K562 (cell line): ENCODE results near the gene HMOX1. TPM values are rescaled to one million over a fixed set of nuclear protein-coding genes. Genes with fewer than 3 reads are reported as not detected.
"Not testable (repeated sequence)": the region's sequence is repeated elsewhere in the genome, so short reads cannot be mapped to it uniquely, and the experiment has no call there.

Source experiments
- ATAC-seq: fragments of 200-7000 bp; cut with Tn5 transposase; 3 replicates; pipeline ENCODE4 v1.9.1; 2020; ENCODE audit warnings: moderate library complexity
- BruUV-seq: library from RNA; stranded (reverse); fragments of 400-500 nt; replicated peaks from 2 replicates; lab custom pipeline; 2021; lab: Mats Ljungman, UMichigan
- CTCF ChIA-PET: fragments of 300-600 bp; formaldehyde crosslinking; extraction: SDS; loops from one replicate; lab custom pipeline; 2021; ENCODE audit warnings: low intra/inter-chr PET ratio; lab: Yijun Ruan, JAX
- POLR2A ChIA-PET: fragments of 300-600, 350-650 bp; sonication (Branson Sonifier 250); formaldehyde crosslinking; extraction: SDS; loops from one replicate; lab custom pipeline; 2021; ENCODE audit warnings: antibody characterized with exemption, inconsistent platforms; lab: Yijun Ruan, JAX
- DNase-seq, 4 experiments: peaks; one replicate each; pipeline versions ENCODE4 v3.0.0 to v3.0.0-alpha.2; 2011 to 2018; ENCODE audit warnings: low spot score in 3 of 4, mixed read lengths in 3 of 4; ENCODE audit errors: extremely low read depth in 1 of 4
- FAIRE-seq: peaks from 2 replicates; lab custom pipeline; 2011; peaks lifted over from hg19 to GRCh38; lab: Jason Lieb, UNC
- H2AFZ ChIP-seq: 2 replicates; pipeline ENCODE4 v1.6.0; 2011; ENCODE audit warnings: low read depth, low read length, control low read depth, inconsistent platforms
- H3K27ac ChIP-seq: fragments of 200-600 bp; 3 replicates; pipeline ENCODE4 v1.8.0; 2011; ENCODE audit warnings: low read depth, mild to moderate bottlenecking, control low read depth, inconsistent platforms, low read length, moderate library complexity, mixed read lengths; ENCODE audit errors: extremely low read depth
- H3K27me3 ChIP-seq, 2 experiments: fragments of 300-600 bp in 1 of 2; 2 replicates in 1 of 2; 3 replicates in 1 of 2; pipeline versions ENCODE4 v1.6.0 to v1.8.0; 2011; ENCODE audit warnings: inconsistent platforms in 2 of 2, low read length in 2 of 2, mild to moderate bottlenecking in 1 of 2, mixed read lengths in 1 of 2, moderate library complexity in 1 of 2; ENCODE audit not compliant: control insufficient read depth in 2 of 2, insufficient read depth in 2 of 2
- H3K36me3 ChIP-seq: fragments of 300-600 bp; 3 replicates; pipeline ENCODE4 v1.8.0; 2011; ENCODE audit warnings: mild to moderate bottlenecking, low read length, inconsistent platforms; ENCODE audit not compliant: control insufficient read depth, insufficient read depth
- H3K4me1 ChIP-seq, 2 experiments: fragments of 200-600 bp in 1 of 2; replicated peaks in 1 of 2; 2 replicates in 1 of 2; 3 replicates in 1 of 2; pipeline versions ENCODE4 v1.5.1 to v1.8.0; 2011; ENCODE audit warnings: inconsistent platforms in 2 of 2, low read length in 2 of 2, mild to moderate bottlenecking in 1 of 2, mixed read lengths in 1 of 2, moderate library complexity in 1 of 2; ENCODE audit not compliant: control insufficient read depth in 2 of 2, insufficient read depth in 2 of 2
- H3K4me2 ChIP-seq: 2 replicates; pipeline ENCODE4 v1.6.1; 2011; ENCODE audit warnings: low read length, control low read depth, inconsistent platforms, mixed read lengths; ENCODE audit not compliant: insufficient read depth
- H3K4me3 ChIP-seq: fragments of 200-600 bp; sonication (generic), shearing (Covaris generic); 2 replicates; pipeline ENCODE4 v1.5.1; 2016; ENCODE audit warnings: control low read depth, inconsistent platforms
- H3K79me2 ChIP-seq: fragments of 200-600 bp; 3 replicates; pipeline ENCODE4 v1.8.0; 2011; ENCODE audit warnings: low read length, inconsistent platforms; ENCODE audit not compliant: control insufficient read depth, insufficient read depth
- H3K9ac ChIP-seq, 2 experiments: 2 replicates each; pipeline versions ENCODE4 v1.6.0 to v1.6.1; 2011; ENCODE audit warnings: low read depth in 2 of 2, low read length in 2 of 2, control low read depth in 1 of 2, inconsistent platforms in 1 of 2, mild to moderate bottlenecking in 1 of 2, mixed read lengths in 1 of 2; ENCODE audit not compliant: insufficient read depth in 1 of 2
- H3K9me1 ChIP-seq: one replicate; pipeline ENCODE4 v1.6.0; 2011; ENCODE audit warnings: inconsistent platforms, mild to moderate bottlenecking, low read length, moderate library complexity; ENCODE audit not compliant: control insufficient read depth, insufficient read depth
- H3K9me3 ChIP-seq: replicated peaks from 2 replicates; pipeline ENCODE4 v1.5.1; 2011; ENCODE audit warnings: low read depth, low read length, inconsistent platforms; ENCODE audit not compliant: control insufficient read depth, insufficient read depth
- H4K20me1 ChIP-seq: replicated peaks from 2 replicates; pipeline ENCODE4 v1.6.1; 2011; ENCODE audit warnings: low read length, inconsistent platforms, mixed read lengths; ENCODE audit not compliant: control insufficient read depth, insufficient read depth
- ARID1B ChIP-seq: fragments of 450-650 bp; IDR thresholded peaks from 2 replicates; pipeline ENCODE4 v1.6.1; 2016; ENCODE audit warnings: antibody characterized with exemption, mild to moderate bottlenecking, inconsistent platforms
- DPF2 ChIP-seq: fragments of 450-650 bp; IDR thresholded peaks from 2 replicates; pipeline ENCODE4 v1.6.1; 2016
- FOSL1 ChIP-seq: fragments of 200-800 bp; sonication (Bioruptor generic); conservative IDR thresholded peaks from 2 replicates; pipeline ENCODE4 v1.6.1; 2016; ENCODE audit warnings: missing genetic modification characterization, missing compliant biosample characterization
- FOXK2 ChIP-seq, 2 experiments: fragments of 450-650 bp; IDR thresholded peaks in 1 of 2; conservative IDR thresholded peaks in 1 of 2; 2 replicates each; pipeline ENCODE4 v1.6.1; 2016; ENCODE audit warnings: low read depth in 2 of 2, mild to moderate bottlenecking in 1 of 2
- JUND ChIP-seq, 2 experiments: IDR thresholded peaks; 2 replicates in 1 of 2; 3 replicates in 1 of 2; pipeline ENCODE4 v1.6.1; 2011; ENCODE audit warnings: borderline replicate concordance in 2 of 2, low read depth in 2 of 2, low read length in 2 of 2, improper control_type of control experiment in 1 of 2, missing biosample characterization in 1 of 2, missing genetic modification characterization in 1 of 2, missing genetic modification reagents in 1 of 2
- RBM25 ChIP-seq: fragments of 200-400 bp; formaldehyde crosslinking; IDR thresholded peaks from 2 replicates; pipeline ENCODE4 v1.6.1; 2018; ENCODE audit warnings: low read length, low read depth, moderate library complexity; ENCODE audit not compliant: severe bottlenecking
- SMARCA4 ChIP-seq: fragments of 450-650 bp; IDR thresholded peaks from 2 replicates; pipeline ENCODE4 v1.6.1; 2016
- SMARCE1 ChIP-seq: fragments of 450-650 bp; IDR thresholded peaks from 2 replicates; pipeline ENCODE4 v1.7.1; 2016; ENCODE audit warnings: mild to moderate bottlenecking
- SPI1 ChIP-seq: IDR thresholded peaks from 2 replicates; pipeline ENCODE4 v1.6.1; 2011; ENCODE audit warnings: low read depth, low read length, control low read depth, borderline replicate concordance
- ZNF384 ChIP-seq: IDR thresholded peaks from 2 replicates; pipeline ENCODE4 v1.6.1; 2012; ENCODE audit warnings: low read depth, low read length, improper control_type of control experiment
- WGBS: fragments of 100-300 bp; shearing (Covaris generic); methylation state at CpG from one replicate; pipeline ENCODE4 v1.1.6; 2016; ENCODE audit warnings: low coverage, mixed read lengths; ENCODE audit not compliant: insufficient coverage; ENCODE audit errors: missing lambda C conversion rate; 5-methylcytosine and 5-hydroxymethylcytosine counted together
- in situ Hi-C: fragments of 300-500 bp; cut with MboI; formaldehyde crosslinking; loops from 4 replicates; pipeline ENCODE4 v1.15.0; 2018; ENCODE audit warnings: inconsistent platforms, mixed read lengths
- intact Hi-C: fragments of 100-400 bp; cut with micrococcal nuclease; formaldehyde crosslinking; loops from 2 replicates; pipeline ENCODE4 v1.14.2; 2022
- polyA plus RNA-seq, 8 experiments: library from polyadenylated mRNA; depleted of rRNA in 4 of 8; stranded (reverse) in 5 of 8; unstranded in 3 of 8; fragments of >200 nt; fragmentation: Nextera tagmentation in 2 of 8; fragmentation: Illumina TruSeq in 1 of 8; extraction: Ambion mirVana in 2 of 8; extraction: Trizol in 1 of 8; gene quantifications; 2 replicates each; pipeline versions ENCODE4 v1.2.1 to v1.2.3, GENCODE V29; 2011 to 2014; ENCODE audit warnings: inconsistent platforms in 1 of 8, missing spikeins in 1 of 8
- total RNA-seq, 7 experiments: library from RNA; depleted of rRNA in 6 of 7; stranded (reverse); fragments of >200 nt in 6 of 7; fragmentation: Illumina TruSeq in 2 of 7; extraction: Trizol in 2 of 7; gene quantifications; 2 replicates each; pipeline versions ENCODE4 v1.2.1 to v1.2.3, GENCODE V29; 2011 to 2021; ENCODE audit warnings: low replicate concordance in 1 of 7
- TF ChIP-seq, protein P1 (sequence below): fragments of 450-650 bp; formaldehyde crosslinking; IDR thresholded peaks from 2 replicates; pipeline ENCODE4 v1.4.0; 2020; ENCODE audit warnings: mild to moderate bottlenecking, moderate library complexity
- TF ChIP-seq, protein P2 (sequence below), 2 experiments: fragments of 450-650 bp in 1 of 2; sonication (generic) in 1 of 2; formaldehyde crosslinking in 1 of 2; IDR thresholded peaks in 1 of 2; conservative IDR thresholded peaks in 1 of 2; 2 replicates each; pipeline versions ENCODE4 v1.6.1 to v1.8.1; 2016 to 2023; ENCODE audit warnings: mild to moderate bottlenecking in 2 of 2, moderate library complexity in 2 of 2, inconsistent platforms in 1 of 2, missing genetic modification reagents in 1 of 2

HMOX1 gene
- total and polyA plus RNA-seq, 9 of the 15 experiments (the other 6 are each of a cell fraction or from before 2014, with no cell fraction given) = not detected

DNA sequence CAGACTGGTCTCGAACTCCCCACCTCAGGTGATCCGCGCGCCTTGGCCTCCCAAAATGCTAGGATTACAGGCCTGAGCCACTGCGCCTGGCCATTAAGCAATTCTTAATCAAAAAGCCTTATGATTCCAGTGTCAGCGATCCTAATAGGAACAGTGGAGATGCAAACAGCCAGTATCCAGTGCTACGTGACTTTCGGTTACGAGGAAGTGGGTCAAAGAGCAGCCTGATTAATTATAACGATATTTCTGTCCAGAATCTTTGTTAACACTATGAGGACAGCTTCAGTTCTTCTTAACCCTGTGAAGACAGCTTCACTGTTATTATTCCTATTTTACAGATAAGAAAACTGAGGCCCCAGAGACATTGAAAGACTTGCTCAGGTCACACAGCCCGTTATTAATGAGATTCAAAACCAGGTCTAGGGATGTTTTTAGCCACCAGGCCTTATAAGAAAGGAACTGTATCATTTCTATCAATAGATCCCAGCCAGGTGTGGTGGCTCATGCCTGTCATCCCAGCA, 17.3 kb upstream of the HMOX1 start:
- no peak overlapping the region for H3K4me3 ChIP-seq
- H3K9me1 ChIP-seq = no peaks in the 10 kb centered on the region
- DNase-seq = no peak
- H3K79me2 ChIP-seq = no peaks in the 10 kb centered on the region
- peak; percentile 54 for TF ChIP-seq RBM25
- TF ChIP-seq, protein P1, sequence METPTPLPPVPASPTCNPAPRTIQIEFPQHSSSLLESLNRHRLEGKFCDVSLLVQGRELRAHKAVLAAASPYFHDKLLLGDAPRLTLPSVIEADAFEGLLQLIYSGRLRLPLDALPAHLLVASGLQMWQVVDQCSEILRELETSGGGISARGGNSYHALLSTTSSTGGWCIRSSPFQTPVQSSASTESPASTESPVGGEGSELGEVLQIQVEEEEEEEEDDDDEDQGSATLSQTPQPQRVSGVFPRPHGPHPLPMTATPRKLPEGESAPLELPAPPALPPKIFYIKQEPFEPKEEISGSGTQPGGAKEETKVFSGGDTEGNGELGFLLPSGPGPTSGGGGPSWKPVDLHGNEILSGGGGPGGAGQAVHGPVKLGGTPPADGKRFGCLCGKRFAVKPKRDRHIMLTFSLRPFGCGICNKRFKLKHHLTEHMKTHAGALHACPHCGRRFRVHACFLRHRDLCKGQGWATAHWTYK (CRISPR knock-in tag) = no peak
- H3K9ac ChIP-seq = no peak overlapping the region
- no peak overlapping the region for H3K4me2 ChIP-seq
- POLR2A ChIA-PET = no interaction called here
- 79% methylated on average over 11 of the region's 11 CpGs for WGBS
- BruUV-seq = no TSS peak
- H3K27ac ChIP-seq = no peak overlapping the region
- no peak for FAIRE-seq
- intact Hi-C loops (no loop called here), in situ Hi-C loops (no loop called here)
- H3K27me3 ChIP-seq = no peaks in the 10 kb centered on the region
- peaks cover 0 to 4% of the 10 kb centered on the region in 2 experiments; a peak in 3 of 5 replicates for H3K4me1 ChIP-seq
- no peak overlapping the region for H2AFZ ChIP-seq
- no peaks in the 10 kb centered on the region for H4K20me1 ChIP-seq
- no peak for ATAC-seq
- CTCF ChIA-PET = interaction anchor here (0.6 kb wide), 1 partner anchor 59 kb away, joined by 3 read pairs; no protein-coding TSS in a partner anchor
- H3K36me3 ChIP-seq = no peaks in the 10 kb centered on the region
- H3K9me3 ChIP-seq = no peaks in the 10 kb centered on the region

- in situ Hi-C loops, FAIRE-seq: not testable (repeated sequence)
- TF ChIP-seq DPF2 (0 out of 2 replicates have a peak, but pooled peaks have one; percentile 24), ZNF384 (0 out of 2 replicates have a peak, but pooled peaks have one; percentile 39), SMARCE1 (peak; percentile 52; the same call in 1 of the 2 replicates), SPI1 (peak; percentile 66; the same call in 1 of the 2 replicates), ARID1B (0 out of 2 replicates have a peak, but pooled peaks have one; percentile 20), JUND (IDR thresholded peaks at IDR 0.05; ENCODE audit: borderline replicate concordance, low read depth, low read length) (peak; percentile 23; the same call in 1 of the 2 replicates), JUND (tag; IDR thresholded peaks at IDR 0.05; ENCODE audit: borderline replicate concordance, low read depth, low read length) (peak; percentile 34; the same call in 1 of the 3 replicates), FOSL1 (tag) (peak; percentile 74), FOXK2 (conservative IDR thresholded peaks at IDR 0.05 in 1 of 2, IDR thresholded peaks at IDR 0.05 in 1 of 2; ENCODE audit: low read depth in 2 of 2) (peak in 1 of 2 experiments; percentile 63; a peak in 1 of 4 replicates), SMARCA4 (0 out of 2 replicates have a peak, but pooled peaks have one; percentile 26)
- TF ChIP-seq, protein P2, sequence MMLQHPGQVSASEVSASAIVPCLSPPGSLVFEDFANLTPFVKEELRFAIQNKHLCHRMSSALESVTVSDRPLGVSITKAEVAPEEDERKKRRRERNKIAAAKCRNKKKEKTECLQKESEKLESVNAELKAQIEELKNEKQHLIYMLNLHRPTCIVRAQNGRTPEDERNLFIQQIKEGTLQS (IDR thresholded peaks at IDR 0.05) = peak; percentile 70
- TF ChIP-seq, protein P2 (CRISPR knock-in tag; conservative IDR thresholded peaks at IDR 0.05) = not testable (repeated sequence)
These were observed 16.7 kb upstream of the HMOX1 start for GRCh38 chr22:35364230-35364629.

More at GRCh38 chr22:35364230-35364629, 16.7 kb upstream of the HMOX1 start:
- H3K79me2 ChIP-seq, BruUV-seq, H3K36me3 ChIP-seq, H3K4me3 ChIP-seq, H3K4me1 ChIP-seq, intact Hi-C loops, ATAC-seq, DNase-seq, H3K4me2 ChIP-seq, POLR2A ChIA-PET, H3K9me1 ChIP-seq, H3K9me3 ChIP-seq, H3K27me3 ChIP-seq, H3K27ac ChIP-seq, CTCF ChIA-PET, H3K9ac ChIP-seq, H2AFZ ChIP-seq, H4K20me1 ChIP-seq: not testable (repeated sequence)
- 38% methylated on average over 7 of the region's 7 CpGs for WGBS
